Psoas muscle (tissue), 8 donors: ENCODE results near the gene RAB11FIP3. TPM values are rescaled to one million over a fixed set of nuclear protein-coding genes. Genes with fewer than 3 reads are reported as not detected.
A peak's percentile ranks its signal among the peaks of the same experiment; 100 is the strongest.

ENCODE experiments used
- ATAC-seq, 4 donors: fragments of 200-7000 bp; cut with Tn5 transposase; one replicate each; pipeline ENCODE4 v1.9.1; 2020; ENCODE audit warnings: moderate library complexity in 3 of 4, mild to moderate bottlenecking in 2 of 4
- DNase-seq, 2 donors: peaks; one replicate each; pipeline ENCODE4 v3.0.0-alpha.2; 2020
- H3K27ac ChIP-seq: fragments of 200-600 bp; one replicate; pipeline ENCODE4 v1.8.0; 2022
- H3K27me3 ChIP-seq, 3 donors: fragments of 200-600 bp in 1 of 3; one replicate each; pipeline versions ENCODE4 v1.6.1 to v1.8.0; 2013 to 2022; ENCODE audit warnings: low read length in 2 of 3, mild to moderate bottlenecking in 2 of 3, moderate library complexity in 1 of 3; ENCODE audit not compliant: insufficient read depth in 3 of 3
- H3K36me3 ChIP-seq, 2 donors: fragments of 200-600 bp in 1 of 2; one replicate each; pipeline versions ENCODE4 v1.6.1 to v1.8.0; 2013 to 2022; ENCODE audit warnings: low read depth in 1 of 2, mild to moderate bottlenecking in 1 of 2, moderate library complexity in 1 of 2; ENCODE audit not compliant: insufficient read depth in 1 of 2
- H3K4me1 ChIP-seq: fragments of 200-600 bp; one replicate; pipeline ENCODE4 v1.8.0; 2022
- H3K4me3 ChIP-seq: fragments of 200-600 bp; one replicate; pipeline ENCODE4 v1.8.0; 2022; ENCODE audit warnings: mild to moderate bottlenecking
- H3K9me3 ChIP-seq: fragments of 200-600 bp; one replicate; pipeline ENCODE4 v1.8.0; 2022
- WGBS, 3 donors: extraction: QIAGEN DNeasy Blood & Tissue Kit; methylation state at CpG; one replicate each; pipeline versions ENCODE4 v1.1.6 to v1.1.7; 2013; 5-methylcytosine and 5-hydroxymethylcytosine counted together
- intact Hi-C, 2 donors: fragments of 100-400 bp; cut with DNase I; formaldehyde crosslinking; loops; one replicate each; pipeline versions ENCODE4 v1.11.0 to v1.14.2; 2022
- polyA plus RNA-seq, 3 donors: library from polyadenylated mRNA; stranded (reverse); fragments of 200-250 nt; gene quantifications; one replicate each; pipeline ENCODE4 v1.2.3, GENCODE V29; 2013
- total RNA-seq, 4 donors: library from RNA; stranded (reverse); fragmentation: NEBNext Ultra II Directional in 2 of 4; extraction: Animal tissue kit (Norgen Biotek cat#: 25700) in 2 of 4; gene quantifications; one replicate each; pipeline versions ENCODE4 v1.2.1 to v1.2.4, GENCODE V29; 2021 to 2023
- TF ChIP-seq, protein P1 (sequence below): fragments of 200-600 bp; IDR thresholded peaks from one replicate; pipeline ENCODE4 v1.8.0; 2022; ENCODE audit warnings: antibody characterized with exemption
- donor health status: healthy with polysubstance abuse.
- donor health status: DM: no; HTN: no; CAD: no; lungs with moderate emphysema.
- donor health status: Bipolar disorder and iron deficiency.
- donor health status: healthy.
- donor health status: DM: yes; HTN: yes; CAD: no.
- donor health status: DM: no; HTN: no; CAD: no.
- donor health status: DM: no; HTN: no; CAD: no.
- donor health status: DM: yes; HTN: yes; CAD: no.

The RAB11FIP3 gene
- total and polyA plus RNA-seq, 7 donors = 20.3 to 89.5 (median 44.7) TPM

DNA sequence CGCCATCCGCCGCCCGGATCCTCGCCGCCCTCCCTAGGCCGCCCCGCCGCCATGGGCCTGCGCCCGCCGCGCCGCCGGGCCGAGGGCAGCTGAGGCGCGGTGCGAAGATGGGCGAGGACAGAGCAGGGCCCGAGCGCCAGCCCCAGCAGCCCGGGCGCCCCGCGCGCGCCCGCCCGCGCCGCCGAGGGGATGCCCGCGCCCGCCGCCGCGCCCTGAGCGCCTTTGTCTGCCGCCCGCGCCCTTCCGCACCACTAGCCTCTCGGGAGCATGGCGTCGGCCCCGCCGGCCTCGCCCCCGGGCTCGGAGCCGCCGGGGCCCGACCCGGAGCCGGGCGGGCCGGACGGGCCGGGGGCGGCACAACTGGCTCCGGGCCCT lies 278 bp downstream of the RAB11FIP3 start:
- peaks cover 0 to 11% of the 10 kb centered on the region in 2 donors for H3K36me3 ChIP-seq
- H3K9me3 ChIP-seq = no peaks in the 10 kb centered on the region
- H3K4me1 ChIP-seq = peaks cover 51% of the 10 kb centered on the region
- intact Hi-C loops = loop anchor here in 1 of 2 donors (2.0 to 5.0 kb wide), 2 partner anchors 23 to 47 kb away; no protein-coding TSS in a partner anchor
- no peaks in the 10 kb centered on the region for H3K27me3 ChIP-seq
- DNase-seq (peak in 1 of 2 donors; percentile 35), ATAC-seq (no peak)
- H3K4me3 ChIP-seq = peak overlapping the region; percentile 89
- TF ChIP-seq, protein P1, sequence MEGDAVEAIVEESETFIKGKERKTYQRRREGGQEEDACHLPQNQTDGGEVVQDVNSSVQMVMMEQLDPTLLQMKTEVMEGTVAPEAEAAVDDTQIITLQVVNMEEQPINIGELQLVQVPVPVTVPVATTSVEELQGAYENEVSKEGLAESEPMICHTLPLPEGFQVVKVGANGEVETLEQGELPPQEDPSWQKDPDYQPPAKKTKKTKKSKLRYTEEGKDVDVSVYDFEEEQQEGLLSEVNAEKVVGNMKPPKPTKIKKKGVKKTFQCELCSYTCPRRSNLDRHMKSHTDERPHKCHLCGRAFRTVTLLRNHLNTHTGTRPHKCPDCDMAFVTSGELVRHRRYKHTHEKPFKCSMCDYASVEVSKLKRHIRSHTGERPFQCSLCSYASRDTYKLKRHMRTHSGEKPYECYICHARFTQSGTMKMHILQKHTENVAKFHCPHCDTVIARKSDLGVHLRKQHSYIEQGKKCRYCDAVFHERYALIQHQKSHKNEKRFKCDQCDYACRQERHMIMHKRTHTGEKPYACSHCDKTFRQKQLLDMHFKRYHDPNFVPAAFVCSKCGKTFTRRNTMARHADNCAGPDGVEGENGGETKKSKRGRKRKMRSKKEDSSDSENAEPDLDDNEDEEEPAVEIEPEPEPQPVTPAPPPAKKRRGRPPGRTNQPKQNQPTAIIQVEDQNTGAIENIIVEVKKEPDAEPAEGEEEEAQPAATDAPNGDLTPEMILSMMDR = no peak
- WGBS, 3 donors = 0 to 2% (median 1%) methylated on average over 17 to 63 of the region's 63 CpGs
- peak overlapping the region; percentile 96 for H3K27ac ChIP-seq

DNA sequence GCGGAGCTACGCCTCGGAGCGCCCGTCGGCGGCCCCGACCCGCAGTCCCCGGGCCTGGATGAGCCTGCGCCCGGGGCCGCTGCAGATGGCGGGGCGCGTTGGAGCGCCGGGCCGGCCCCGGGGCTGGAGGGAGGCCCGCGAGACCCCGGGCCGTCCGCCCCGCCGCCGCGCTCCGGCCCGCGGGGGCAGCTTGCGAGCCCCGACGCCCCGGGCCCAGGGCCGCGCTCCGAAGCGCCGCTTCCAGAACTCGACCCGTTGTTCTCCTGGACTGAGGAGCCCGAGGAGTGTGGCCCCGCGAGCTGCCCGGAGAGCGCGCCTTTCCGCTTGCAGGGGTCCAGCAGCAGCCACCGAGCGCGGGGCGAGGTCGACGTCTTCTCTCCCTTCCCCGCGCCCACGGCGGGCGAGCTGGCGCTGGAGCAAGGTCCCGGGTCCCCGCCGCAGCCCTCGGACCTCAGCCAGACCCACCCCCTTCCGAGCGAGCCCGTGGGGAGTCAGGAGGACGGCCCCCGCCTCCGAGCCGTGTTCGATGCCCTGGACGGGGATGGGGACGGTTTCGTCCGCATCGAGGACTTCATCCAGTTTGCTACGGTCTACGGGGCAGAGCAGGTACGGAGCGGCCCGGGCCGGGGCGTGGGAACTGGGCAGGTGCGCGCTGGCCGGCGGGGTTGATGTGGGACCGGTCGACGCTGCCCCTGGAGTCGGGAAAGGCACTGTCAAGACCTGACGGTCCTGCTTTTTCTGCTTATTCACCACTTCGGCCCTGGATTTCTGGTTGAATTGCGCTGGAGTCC lies 861 bp downstream of the RAB11FIP3 start:
- 0 to 1% (median 1%) methylated on average over 60 to 97 of the region's 97 CpGs for WGBS, 3 donors
- Histone ChIP-seq H3K4me3 (peak overlapping the region; percentile 89), H3K4me1 (peaks cover 51% of the 10 kb centered on the region), H3K9me3 (no peaks in the 10 kb centered on the region), H3K36me3 (peaks cover 0 to 11% of the 10 kb centered on the region in 2 donors), H3K27ac (peak overlapping the region; percentile 96), H3K27me3 (no peaks in the 10 kb centered on the region)
- TF ChIP-seq, protein P1 = no peak
- ATAC-seq (no peak), DNase-seq (peak; percentile 36 to 63)
- intact Hi-C loops = loop anchor here in 1 of 2 donors (5.0 kb wide), 1 partner anchor 46 kb away; no protein-coding TSS in a partner anchor

DNA sequence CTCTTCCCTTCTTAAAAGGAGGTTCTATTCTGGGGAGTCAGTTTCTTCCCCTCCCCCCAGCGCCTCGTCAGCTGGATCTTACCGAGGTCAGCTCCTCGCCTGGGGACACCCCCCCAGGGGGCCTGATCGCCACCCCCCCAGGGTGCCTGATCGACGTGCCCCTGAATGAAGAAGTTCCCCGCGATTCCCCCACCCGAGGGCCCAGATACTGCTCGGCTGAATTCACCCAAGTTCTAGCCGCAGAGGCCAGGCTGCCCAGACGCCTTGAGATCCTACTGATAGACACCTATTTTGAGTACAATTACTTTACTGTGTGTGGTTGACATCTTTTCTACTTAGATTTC lies 1.4 kb downstream of the RAB11FIP3 start:
- Histone ChIP-seq H3K4me1 (peaks cover 51% of the 10 kb centered on the region), H3K27ac (peak overlapping the region; percentile 80), H3K9me3 (no peaks in the 10 kb centered on the region), H3K36me3 (peaks cover 0 to 11% of the 10 kb centered on the region in 2 donors), H3K4me3 (peak overlapping the region; percentile 89), H3K27me3 (no peaks in the 10 kb centered on the region)
- intact Hi-C loops = loop anchor here in 1 of 2 donors (5.0 kb wide), 1 partner anchor 45 kb away; no protein-coding TSS in a partner anchor
- DNase-seq = no peak
- WGBS, 3 donors = 4 to 7% (median 7%) methylated on average over 12 to 13 of the region's 13 CpGs
- TF ChIP-seq, protein P1 = no peak
- no peak for ATAC-seq

DNA sequence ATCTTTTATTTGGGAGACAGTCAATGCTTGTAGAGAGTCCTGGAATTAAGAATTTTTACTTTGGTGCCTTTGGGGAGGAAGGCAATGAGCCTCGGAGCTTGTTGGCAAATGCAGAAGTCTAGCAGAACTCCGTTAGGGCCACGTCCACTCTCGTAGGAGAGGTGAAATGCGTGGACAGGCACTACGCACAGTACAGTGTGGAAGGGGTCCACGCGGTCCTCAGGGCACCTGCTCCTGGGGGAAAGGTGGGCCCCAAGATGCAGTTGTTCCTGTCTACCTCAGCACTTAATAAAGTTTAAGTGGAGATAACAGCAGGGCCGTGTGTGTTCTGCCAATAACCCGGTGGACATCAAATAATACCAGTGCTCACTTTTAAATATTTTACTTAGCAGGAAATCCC lies 1.8 kb downstream of the RAB11FIP3 start:
- DNase-seq (no peak), ATAC-seq (no peak)
- TF ChIP-seq, protein P1 = no peak
- Histone ChIP-seq H3K27ac (peak overlapping the region; percentile 80), H3K4me3 (peak overlapping the region; percentile 89), H3K9me3 (no peaks in the 10 kb centered on the region), H3K36me3 (peaks cover 0 to 11% of the 10 kb centered on the region in 2 donors), H3K27me3 (no peaks in the 10 kb centered on the region), H3K4me1 (peaks cover 51% of the 10 kb centered on the region)
- WGBS, 3 donors = 28 to 57% (median 33%) methylated on average over 10 of the region's 10 CpGs
- intact Hi-C loops = loop anchor here in 1 of 2 donors (5.0 kb wide), 1 partner anchor 45 kb away; no protein-coding TSS in a partner anchor
